Epithelial cell of proximal tubule (primary cell): Measurements from ENCODE around the gene CACNB2. TPM values are rescaled to one million over a fixed set of nuclear protein-coding genes. Genes with fewer than 3 reads are reported as not detected.

Experiments used
- total RNA-seq: library from RNA; depleted of rRNA; stranded (reverse); fragments of >200 nt; gene quantifications from 2 replicates; pipeline ENCODE4 v1.2.3, GENCODE V29; 2015

CACNB2 gene
- total RNA-seq, 1 donor from 2014 or later: not detected

Other genes starting within 250 kb of the CACNB2 start
- gene SLC39A12, start 188.5 kb upstream of the CACNB2 start, total RNA-seq: not detected in 2 replicates